ENCODE results near the gene ELP4.

GRCh38 chr11:31830406-31830805 is 320.8 kb downstream of the ELP4 start:
- no peak for TF ChIP-seq PHB2 (IDR thresholded peaks at IDR 0.05; ENCODE audit: low read depth)
- no peak for TF ChIP-seq EZH2 (IDR thresholded peaks at IDR 0.05; ENCODE audit: borderline replicate concordance, low read depth, low read length)
- no peak for TF ChIP-seq CHD2 (IDR thresholded peaks at IDR 0.05; ENCODE audit: low read depth, low read length)
- no peak for TF ChIP-seq BRD4 (IDR thresholded peaks at IDR 0.05)
- TF ChIP-seq, protein P1, sequence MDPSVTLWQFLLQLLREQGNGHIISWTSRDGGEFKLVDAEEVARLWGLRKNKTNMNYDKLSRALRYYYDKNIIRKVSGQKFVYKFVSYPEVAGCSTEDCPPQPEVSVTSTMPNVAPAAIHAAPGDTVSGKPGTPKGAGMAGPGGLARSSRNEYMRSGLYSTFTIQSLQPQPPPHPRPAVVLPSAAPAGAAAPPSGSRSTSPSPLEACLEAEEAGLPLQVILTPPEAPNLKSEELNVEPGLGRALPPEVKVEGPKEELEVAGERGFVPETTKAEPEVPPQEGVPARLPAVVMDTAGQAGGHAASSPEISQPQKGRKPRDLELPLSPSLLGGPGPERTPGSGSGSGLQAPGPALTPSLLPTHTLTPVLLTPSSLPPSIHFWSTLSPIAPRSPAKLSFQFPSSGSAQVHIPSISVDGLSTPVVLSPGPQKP (CRISPR knock-in tag; IDR thresholded peaks at IDR 0.05): no peak
- no peak for TF ChIP-seq CBX3 (IDR thresholded peaks at IDR 0.05; ENCODE audit: borderline replicate concordance in 1 of 2, low read length in 2 of 2)
- TF ChIP-seq EP300 (IDR thresholded peaks at IDR 0.05; ENCODE audit: low read length): no peak
- TF ChIP-seq TCF7L2 (IDR thresholded peaks at IDR 0.05; ENCODE audit: low read depth, low read length): no peak
- TF ChIP-seq ZNF263 (CRISPR knock-in tag; IDR thresholded peaks at IDR 0.05; ENCODE audit: borderline replicate concordance): no peak
- TF ChIP-seq ZNF224 (CRISPR knock-in tag; IDR thresholded peaks at IDR 0.05): no peak
- TF ChIP-seq ZEB2 (IDR thresholded peaks at IDR 0.05): no peak
- TF ChIP-seq, protein P2, sequence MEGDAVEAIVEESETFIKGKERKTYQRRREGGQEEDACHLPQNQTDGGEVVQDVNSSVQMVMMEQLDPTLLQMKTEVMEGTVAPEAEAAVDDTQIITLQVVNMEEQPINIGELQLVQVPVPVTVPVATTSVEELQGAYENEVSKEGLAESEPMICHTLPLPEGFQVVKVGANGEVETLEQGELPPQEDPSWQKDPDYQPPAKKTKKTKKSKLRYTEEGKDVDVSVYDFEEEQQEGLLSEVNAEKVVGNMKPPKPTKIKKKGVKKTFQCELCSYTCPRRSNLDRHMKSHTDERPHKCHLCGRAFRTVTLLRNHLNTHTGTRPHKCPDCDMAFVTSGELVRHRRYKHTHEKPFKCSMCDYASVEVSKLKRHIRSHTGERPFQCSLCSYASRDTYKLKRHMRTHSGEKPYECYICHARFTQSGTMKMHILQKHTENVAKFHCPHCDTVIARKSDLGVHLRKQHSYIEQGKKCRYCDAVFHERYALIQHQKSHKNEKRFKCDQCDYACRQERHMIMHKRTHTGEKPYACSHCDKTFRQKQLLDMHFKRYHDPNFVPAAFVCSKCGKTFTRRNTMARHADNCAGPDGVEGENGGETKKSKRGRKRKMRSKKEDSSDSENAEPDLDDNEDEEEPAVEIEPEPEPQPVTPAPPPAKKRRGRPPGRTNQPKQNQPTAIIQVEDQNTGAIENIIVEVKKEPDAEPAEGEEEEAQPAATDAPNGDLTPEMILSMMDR (IDR thresholded peaks at IDR 0.05 in 2 of 3, conservative IDR thresholded peaks at IDR 0.05 in 1 of 3; ENCODE audit: insufficient read depth in 2 of 3, low read depth in 1 of 3, low read length in 3 of 3): no peak

All from K562 (cell line).